Measurements from ENCODE around the gene CAPZA2. TPM values are rescaled to one million over a fixed set of nuclear protein-coding genes. Genes with fewer than 3 reads are reported as not detected.
"Not testable (repeated sequence)": the region's sequence is repeated elsewhere in the genome, so short reads cannot be mapped to it uniquely, and the experiment has no call there.

The CAPZA2 gene
- total RNA-seq, 1 experiment from 2014 or later = 153 TPM

DNA sequence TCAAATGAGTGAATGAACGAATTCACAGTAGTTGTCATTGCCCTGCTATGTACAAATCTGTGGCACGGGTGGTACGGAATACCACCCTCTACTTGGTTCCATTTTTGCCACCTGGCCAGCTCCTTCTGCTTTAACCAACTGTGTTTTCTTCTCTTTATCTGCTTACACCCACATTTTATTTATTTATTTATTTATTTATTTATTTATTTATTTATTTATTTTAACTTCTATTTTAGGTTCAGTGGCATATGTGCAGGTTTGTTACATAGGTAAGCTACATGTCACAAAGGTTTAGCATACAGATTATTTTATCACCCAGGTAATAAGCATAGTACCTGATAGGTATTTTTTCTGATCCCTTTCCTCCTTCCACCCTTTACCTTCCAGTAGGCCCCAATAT, 42.2 kb upstream of the CAPZA2 start:
- no peak overlapping the region for H3K27ac Mint-ChIP-seq
- TF ChIP-seq, protein P1, sequence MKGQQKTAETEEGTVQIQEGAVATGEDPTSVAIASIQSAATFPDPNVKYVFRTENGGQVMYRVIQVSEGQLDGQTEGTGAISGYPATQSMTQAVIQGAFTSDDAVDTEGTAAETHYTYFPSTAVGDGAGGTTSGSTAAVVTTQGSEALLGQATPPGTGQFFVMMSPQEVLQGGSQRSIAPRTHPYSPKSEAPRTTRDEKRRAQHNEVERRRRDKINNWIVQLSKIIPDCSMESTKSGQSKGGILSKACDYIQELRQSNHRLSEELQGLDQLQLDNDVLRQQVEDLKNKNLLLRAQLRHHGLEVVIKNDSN (CRISPR knock-in tag; IDR thresholded peaks at IDR 0.05) = no peak
- TF ChIP-seq, protein P2, sequence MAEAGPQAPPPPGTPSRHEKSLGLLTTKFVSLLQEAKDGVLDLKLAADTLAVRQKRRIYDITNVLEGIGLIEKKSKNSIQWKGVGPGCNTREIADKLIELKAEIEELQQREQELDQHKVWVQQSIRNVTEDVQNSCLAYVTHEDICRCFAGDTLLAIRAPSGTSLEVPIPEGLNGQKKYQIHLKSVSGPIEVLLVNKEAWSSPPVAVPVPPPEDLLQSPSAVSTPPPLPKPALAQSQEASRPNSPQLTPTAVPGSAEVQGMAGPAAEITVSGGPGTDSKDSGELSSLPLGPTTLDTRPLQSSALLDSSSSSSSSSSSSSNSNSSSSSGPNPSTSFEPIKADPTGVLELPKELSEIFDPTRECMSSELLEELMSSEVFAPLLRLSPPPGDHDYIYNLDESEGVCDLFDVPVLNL (CRISPR knock-in tag; IDR thresholded peaks at IDR 0.05; ENCODE audit: borderline replicate concordance, low read depth) = no peak
- no peak for TF ChIP-seq CREM (CRISPR knock-in tag; IDR thresholded peaks at IDR 0.05)
- TF ChIP-seq NFYB (CRISPR knock-in tag; conservative IDR thresholded peaks at IDR 0.05; ENCODE audit: low read depth) = no peak
- TF ChIP-seq, protein P3, sequence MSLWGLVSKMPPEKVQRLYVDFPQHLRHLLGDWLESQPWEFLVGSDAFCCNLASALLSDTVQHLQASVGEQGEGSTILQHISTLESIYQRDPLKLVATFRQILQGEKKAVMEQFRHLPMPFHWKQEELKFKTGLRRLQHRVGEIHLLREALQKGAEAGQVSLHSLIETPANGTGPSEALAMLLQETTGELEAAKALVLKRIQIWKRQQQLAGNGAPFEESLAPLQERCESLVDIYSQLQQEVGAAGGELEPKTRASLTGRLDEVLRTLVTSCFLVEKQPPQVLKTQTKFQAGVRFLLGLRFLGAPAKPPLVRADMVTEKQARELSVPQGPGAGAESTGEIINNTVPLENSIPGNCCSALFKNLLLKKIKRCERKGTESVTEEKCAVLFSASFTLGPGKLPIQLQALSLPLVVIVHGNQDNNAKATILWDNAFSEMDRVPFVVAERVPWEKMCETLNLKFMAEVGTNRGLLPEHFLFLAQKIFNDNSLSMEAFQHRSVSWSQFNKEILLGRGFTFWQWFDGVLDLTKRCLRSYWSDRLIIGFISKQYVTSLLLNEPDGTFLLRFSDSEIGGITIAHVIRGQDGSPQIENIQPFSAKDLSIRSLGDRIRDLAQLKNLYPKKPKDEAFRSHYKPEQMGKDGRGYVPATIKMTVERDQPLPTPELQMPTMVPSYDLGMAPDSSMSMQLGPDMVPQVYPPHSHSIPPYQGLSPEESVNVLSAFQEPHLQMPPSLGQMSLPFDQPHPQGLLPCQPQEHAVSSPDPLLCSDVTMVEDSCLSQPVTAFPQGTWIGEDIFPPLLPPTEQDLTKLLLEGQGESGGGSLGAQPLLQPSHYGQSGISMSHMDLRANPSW (CRISPR knock-in tag; conservative IDR thresholded peaks at IDR 0.05; ENCODE audit: low read depth) = no peak
- TF ChIP-seq ZNF425 (CRISPR knock-in tag; conservative IDR thresholded peaks at IDR 0.05) = no peak
- TF ChIP-seq, protein P4, sequence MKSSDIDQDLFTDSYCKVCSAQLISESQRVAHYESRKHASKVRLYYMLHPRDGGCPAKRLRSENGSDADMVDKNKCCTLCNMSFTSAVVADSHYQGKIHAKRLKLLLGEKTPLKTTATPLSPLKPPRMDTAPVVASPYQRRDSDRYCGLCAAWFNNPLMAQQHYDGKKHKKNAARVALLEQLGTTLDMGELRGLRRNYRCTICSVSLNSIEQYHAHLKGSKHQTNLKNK (CRISPR knock-in tag; IDR thresholded peaks at IDR 0.05) = no peak
- H3K36me3 Mint-ChIP-seq = no peaks in the 10 kb centered on the region
- CTCF ChIA-PET = no interaction called here
- DNase-seq (ENCODE audit: low spot score) (no peak), ATAC-seq (no peak)
- 0 out of 2 replicates have a peak, but pooled peaks cover 6% of the 10 kb centered on the region for H3K9me3 Mint-ChIP-seq
- H3K4me3 Mint-ChIP-seq = no peak overlapping the region
- peaks cover 3% of the 10 kb centered on the region; the same call in 1 of the 2 replicates for H3K4me1 Mint-ChIP-seq
- H3K27me3 Mint-ChIP-seq (ENCODE audit: low read depth) = no peaks in the 10 kb centered on the region; the same call in 1 of the 2 replicates
- POLR2A ChIA-PET = no interaction called here

DNA sequence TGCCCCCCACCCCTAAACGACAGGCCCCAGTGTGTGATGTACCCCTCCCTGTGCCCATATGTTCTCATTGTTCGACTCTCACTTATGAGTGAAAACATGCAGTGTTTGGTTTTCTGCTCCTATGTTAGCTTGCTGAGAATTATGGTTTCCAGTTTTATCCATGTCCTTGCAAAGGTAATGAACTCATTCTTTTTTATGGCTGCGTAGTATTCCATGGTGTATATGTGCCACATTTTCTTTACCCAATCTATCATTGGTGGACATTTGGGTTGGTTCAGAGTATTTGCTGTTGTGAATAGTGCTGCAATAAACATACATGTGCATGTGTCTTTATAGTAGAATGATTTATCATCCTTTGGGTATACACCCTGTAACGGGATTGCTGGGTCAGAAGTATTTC, 40.7 kb upstream of the CAPZA2 start:
- H3K4me3 Mint-ChIP-seq; H3K4me1 Mint-ChIP-seq; POLR2A ChIA-PET; CTCF ChIA-PET; H3K36me3 Mint-ChIP-seq; DNase-seq (ENCODE audit: low spot score); H3K27me3 Mint-ChIP-seq (ENCODE audit: low read depth); H3K9me3 Mint-ChIP-seq; H3K27ac Mint-ChIP-seq; ATAC-seq: not testable (repeated sequence)

DNA sequence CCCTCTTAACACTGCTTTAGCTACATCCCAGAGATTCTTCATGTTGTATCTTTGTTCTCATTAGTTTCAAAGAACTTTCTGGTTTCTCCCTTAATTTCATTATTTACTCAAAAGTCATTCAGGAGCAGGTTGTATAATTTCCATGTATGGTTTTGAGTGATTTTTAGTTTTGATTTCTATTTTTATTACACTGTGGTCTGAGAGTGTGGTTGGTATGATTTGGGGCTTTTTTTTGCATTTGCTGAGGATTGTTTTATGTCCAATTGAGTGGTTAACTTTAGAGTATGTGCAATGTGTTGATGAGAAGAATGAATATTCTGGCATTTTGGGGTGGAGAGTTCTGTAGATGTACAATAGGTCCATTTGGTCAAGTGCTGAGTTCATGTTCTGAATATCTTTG, 37.9 kb upstream of the CAPZA2 start:
- DNase-seq (ENCODE audit: low spot score) (no peak), ATAC-seq (no peak)
- Mint-ChIP-seq H3K9me3 (0 out of 2 replicates have a peak, but pooled peaks cover 6% of the 10 kb centered on the region), H3K4me3 (no peak overlapping the region), H3K27ac (no peak overlapping the region), H3K27me3 (ENCODE audit: low read depth) (no peaks in the 10 kb centered on the region; the same call in 1 of the 2 replicates), H3K4me1 (peaks cover 9% of the 10 kb centered on the region), H3K36me3 (no peaks in the 10 kb centered on the region)
- ChIA-PET CTCF (no interaction called here), POLR2A (no interaction called here)
- TF ChIP-seq FOXP4 (CRISPR knock-in tag; IDR thresholded peaks at IDR 0.05) = no peak
- no peak for TF ChIP-seq JUN (CRISPR knock-in tag; IDR thresholded peaks at IDR 0.05)
- TF ChIP-seq ELF4 (CRISPR knock-in tag; IDR thresholded peaks at IDR 0.05; ENCODE audit: low read depth) = no peak
- no peak for TF ChIP-seq ZNF425 (CRISPR knock-in tag; conservative IDR thresholded peaks at IDR 0.05)
- TF ChIP-seq NR3C1 (CRISPR knock-in tag; conservative IDR thresholded peaks at IDR 0.05; ENCODE audit: low read depth) = no peak
- TF ChIP-seq ZNF423 (CRISPR knock-in tag; IDR thresholded peaks at IDR 0.05) = no peak
- TF ChIP-seq ZBTB21 (CRISPR knock-in tag; IDR thresholded peaks at IDR 0.05; ENCODE audit: borderline replicate concordance) = no peak
- no peak for TF ChIP-seq ZNF416 (CRISPR knock-in tag; IDR thresholded peaks at IDR 0.05)
- no peak for TF ChIP-seq SMAD3 (CRISPR knock-in tag; IDR thresholded peaks at IDR 0.05; ENCODE audit: borderline replicate concordance)
- TF ChIP-seq, protein P5, sequence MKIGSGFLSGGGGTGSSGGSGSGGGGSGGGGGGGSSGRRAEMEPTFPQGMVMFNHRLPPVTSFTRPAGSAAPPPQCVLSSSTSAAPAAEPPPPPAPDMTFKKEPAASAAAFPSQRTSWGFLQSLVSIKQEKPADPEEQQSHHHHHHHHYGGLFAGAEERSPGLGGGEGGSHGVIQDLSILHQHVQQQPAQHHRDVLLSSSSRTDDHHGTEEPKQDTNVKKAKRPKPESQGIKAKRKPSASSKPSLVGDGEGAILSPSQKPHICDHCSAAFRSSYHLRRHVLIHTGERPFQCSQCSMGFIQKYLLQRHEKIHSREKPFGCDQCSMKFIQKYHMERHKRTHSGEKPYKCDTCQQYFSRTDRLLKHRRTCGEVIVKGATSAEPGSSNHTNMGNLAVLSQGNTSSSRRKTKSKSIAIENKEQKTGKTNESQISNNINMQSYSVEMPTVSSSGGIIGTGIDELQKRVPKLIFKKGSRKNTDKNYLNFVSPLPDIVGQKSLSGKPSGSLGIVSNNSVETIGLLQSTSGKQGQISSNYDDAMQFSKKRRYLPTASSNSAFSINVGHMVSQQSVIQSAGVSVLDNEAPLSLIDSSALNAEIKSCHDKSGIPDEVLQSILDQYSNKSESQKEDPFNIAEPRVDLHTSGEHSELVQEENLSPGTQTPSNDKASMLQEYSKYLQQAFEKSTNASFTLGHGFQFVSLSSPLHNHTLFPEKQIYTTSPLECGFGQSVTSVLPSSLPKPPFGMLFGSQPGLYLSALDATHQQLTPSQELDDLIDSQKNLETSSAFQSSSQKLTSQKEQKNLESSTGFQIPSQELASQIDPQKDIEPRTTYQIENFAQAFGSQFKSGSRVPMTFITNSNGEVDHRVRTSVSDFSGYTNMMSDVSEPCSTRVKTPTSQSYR (CRISPR knock-in tag; IDR thresholded peaks at IDR 0.05) = no peak
- TF ChIP-seq ZNF671 (CRISPR knock-in tag; IDR thresholded peaks at IDR 0.05) = no peak

Measured in WTC11 (cell line).